ENCODE measurements around the gene UBE2D2. TPM values are rescaled to one million over a fixed set of nuclear protein-coding genes. Genes with fewer than 3 reads are reported as not detected.
"Not testable (repeated sequence)": the region's sequence is repeated elsewhere in the genome, so short reads cannot be mapped to it uniquely, and the experiment has no call there.

The UBE2D2 gene
- total RNA-seq, 1 experiment from 2014 or later: 75.7 TPM

- DNase-seq (ENCODE audit: low read depth): no peak
These were observed 11.8 kb upstream of the UBE2D2 start for GRCh38 chr5:139549162-139549894.

- DNase-seq (ENCODE audit: low read depth): not testable (repeated sequence)
These were observed 10.9 kb upstream of the UBE2D2 start for GRCh38 chr5:139550051-139550872.

DNA sequence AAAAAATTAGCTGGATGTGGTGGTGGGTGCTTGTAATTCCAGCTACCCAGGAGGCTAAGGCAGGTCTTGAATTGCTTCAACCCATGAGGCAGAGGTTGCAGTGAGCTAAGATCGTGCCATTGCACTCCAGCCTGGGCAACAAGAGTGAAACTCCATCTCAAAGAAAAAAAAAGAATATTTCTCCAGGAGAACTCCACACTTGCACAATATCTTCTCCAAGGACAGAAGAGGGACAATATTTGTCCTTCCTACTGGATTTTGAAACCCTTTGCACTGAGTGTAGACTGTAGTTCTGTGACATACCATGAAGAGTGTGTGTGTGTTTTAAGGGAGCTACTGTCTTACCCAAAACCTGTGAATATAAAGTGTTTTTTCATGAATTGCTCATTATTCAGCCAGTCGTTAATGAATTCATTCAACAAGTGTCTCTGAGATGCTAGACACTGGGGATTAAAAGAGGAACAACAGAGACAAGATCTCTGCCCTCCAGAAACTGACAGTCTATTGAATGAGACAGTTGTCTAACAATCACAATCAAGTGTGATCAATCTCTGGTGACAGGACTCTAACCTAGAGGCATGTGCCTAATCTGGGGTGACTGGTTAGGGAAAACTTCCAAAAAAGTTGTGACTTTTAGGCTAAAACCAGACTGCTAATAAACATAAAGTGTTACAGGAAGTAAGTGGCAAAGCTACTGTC lies 9.8 kb upstream of the UBE2D2 start:
- no peak for DNase-seq (ENCODE audit: low read depth)

DNA sequence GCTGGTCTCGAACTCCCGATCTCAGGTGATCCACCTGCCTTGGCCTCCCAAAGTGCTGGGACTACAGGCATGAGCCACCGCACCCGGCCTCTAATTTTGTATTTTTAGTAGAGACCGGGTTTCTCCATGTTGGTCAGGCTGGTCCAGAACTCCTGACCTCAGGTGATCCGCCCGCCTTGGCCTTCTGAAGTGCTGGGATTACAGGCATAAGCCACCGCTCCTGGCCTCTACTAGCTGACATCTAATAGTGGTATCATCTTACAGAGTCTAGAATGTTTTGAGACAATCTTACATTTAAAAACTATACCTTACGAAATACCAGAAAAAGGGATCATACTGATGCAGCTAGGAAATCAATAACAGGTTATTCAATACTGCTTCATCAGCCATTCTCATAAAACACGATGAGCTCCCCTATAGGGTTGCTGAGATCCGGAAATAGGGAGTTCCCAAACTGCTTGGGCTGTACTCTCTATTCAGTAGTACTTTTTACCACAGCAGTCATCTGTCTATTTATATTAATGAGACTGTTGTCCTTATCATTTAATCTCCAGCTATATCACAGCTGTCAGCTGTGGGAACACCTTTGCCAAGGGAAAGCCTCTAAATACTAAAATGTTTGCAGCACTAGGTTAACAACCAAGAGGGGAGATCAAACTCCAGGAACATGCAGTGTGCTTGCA lies 8.1 kb upstream of the UBE2D2 start:
- no peak for DNase-seq (ENCODE audit: low read depth)

DNA sequence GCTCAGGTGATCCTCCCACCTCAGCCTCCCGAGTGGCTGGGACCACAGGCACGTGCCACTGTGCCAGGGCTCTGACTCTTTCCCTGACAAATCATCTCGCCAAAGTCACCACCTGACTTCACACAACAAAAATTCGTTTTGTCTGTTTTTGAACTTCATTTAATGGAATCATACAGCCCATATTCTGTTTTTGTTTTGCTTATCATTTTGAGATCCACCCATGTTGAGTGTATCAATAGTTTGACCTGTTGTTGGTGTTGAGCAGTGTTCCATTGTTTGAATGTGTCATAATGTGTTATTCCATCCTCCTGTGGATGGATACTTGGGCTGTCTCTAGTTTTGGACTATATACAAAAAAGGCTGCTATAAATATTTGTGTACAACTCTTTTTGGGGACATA lies 6.9 kb upstream of the UBE2D2 start:
- DNase-seq (ENCODE audit: low read depth): no peak

GRCh38 chr5:139557811-139558210 lies 3.3 kb upstream of the UBE2D2 start:
- DNase-seq (ENCODE audit: low read depth): no peak

DNA sequence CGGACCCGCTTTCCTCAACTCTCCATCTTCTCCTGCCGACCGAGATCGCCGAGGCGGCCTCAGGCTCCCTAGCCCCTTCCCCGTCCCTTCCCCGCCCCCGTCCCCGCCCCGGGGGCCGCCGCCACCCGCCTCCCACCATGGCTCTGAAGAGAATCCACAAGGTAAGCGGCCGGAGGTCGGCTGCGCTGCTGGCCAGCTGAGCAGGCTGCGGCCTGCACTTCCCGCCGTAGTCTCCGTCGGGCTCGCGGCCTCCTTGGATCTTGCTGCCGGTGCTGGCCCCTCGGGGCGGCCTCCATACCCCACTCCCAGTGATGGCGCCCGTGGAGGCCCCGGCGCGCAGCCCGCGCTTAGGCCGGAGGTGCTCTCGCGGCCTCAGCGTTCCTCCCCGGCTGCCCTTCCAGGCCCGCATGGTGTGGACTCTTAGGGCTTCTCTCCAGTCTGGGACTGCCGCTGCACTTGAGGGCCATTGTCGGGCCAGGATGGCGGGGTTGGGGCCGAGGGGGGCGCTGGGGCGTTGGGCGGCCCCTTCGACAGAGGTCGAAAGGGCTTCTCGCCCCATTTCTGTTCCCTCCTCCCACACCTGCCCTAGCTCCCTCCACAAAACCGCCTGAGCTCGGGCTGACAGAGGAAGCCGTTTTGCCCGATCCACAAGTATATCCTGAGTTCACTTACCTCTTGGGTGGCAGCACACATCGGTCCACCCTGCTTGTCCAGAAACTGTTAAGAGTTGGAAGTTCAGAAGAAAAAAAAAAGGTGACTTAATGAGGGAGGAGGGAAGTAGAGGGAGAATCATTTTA lies 714 bp downstream of the UBE2D2 start:
- peak; percentile 21 for DNase-seq (ENCODE audit: low read depth)

- no peak for DNase-seq (ENCODE audit: low read depth)
These were observed 1.7 kb downstream of the UBE2D2 start for GRCh38 chr5:139562847-139563246.

- DNase-seq (ENCODE audit: low read depth): peak; percentile 25
These were observed 4.5 kb downstream of the UBE2D2 start for GRCh38 chr5:139565411-139566305.

- no peak for DNase-seq (ENCODE audit: low read depth)
These were observed 5.5 kb downstream of the UBE2D2 start for GRCh38 chr5:139566611-139567010.

GRCh38 chr5:139569270-139569955 lies 8.3 kb downstream of the UBE2D2 start:
- DNase-seq (ENCODE audit: low read depth): no peak

DNA sequence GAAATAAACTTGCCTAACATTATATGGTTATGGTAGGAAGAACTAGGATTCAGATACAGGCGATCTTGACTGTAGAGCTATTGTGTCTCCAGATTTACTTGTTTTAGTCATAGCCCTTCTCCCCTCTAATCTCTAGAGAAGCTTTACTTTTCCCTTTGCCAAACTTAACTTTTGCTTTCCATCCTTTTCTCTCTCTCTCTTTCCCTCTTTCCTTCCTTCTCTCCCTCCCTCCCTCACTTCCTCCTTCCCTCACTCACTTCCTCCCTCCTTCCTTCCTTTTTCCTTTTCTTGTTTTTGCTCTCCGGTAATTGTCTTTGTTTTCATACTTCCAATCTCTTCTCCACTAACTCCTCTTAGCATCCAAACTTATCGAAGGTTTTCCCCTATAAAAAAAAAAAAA lies 10.4 kb downstream of the UBE2D2 start:
- no peak for DNase-seq (ENCODE audit: low read depth)

DNA sequence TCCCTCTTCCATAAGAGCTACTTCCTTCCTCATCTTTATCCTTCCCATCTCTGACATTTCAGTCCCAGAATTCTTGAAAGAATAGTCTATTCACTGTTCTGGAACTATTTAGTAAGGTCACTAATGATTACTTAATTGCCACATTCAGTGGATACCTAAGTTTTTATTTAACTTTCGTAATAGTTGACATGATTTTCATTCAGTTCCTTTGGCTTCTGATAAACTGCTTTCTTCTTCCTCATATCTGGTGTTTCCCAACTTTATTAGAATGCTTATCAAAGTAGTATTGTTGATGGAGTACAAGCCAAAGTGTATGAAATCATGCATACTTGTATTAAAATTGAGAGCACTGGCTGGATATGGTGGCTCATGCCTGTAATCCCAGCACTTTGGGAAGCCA lies 10.8 kb downstream of the UBE2D2 start:
- no peak for DNase-seq (ENCODE audit: low read depth)

GRCh38 chr5:139574641-139575312 lies 13.6 kb downstream of the UBE2D2 start:
- DNase-seq (ENCODE audit: low read depth): peak; percentile 14

DNA sequence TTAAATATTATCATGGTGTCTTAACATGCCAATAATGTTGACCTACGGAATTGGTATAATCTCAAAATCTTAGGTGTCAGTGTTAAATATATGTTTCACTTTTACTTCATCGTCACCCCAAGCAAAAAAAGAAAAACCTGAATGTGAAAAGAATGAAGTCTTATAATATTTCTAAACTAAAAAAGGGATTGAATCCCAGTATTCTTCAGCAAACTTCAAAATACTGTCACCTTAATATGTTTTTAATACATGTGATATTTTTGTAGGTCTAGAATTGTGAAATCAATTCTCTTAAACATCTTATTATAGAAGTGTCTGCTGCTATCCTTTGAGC lies 14.1 kb downstream of the UBE2D2 start:
- no peak for DNase-seq (ENCODE audit: low read depth)

- no peak for DNase-seq (ENCODE audit: low read depth)
These were observed 14.6 kb downstream of the UBE2D2 start for GRCh38 chr5:139575751-139576150.

- no peak for DNase-seq (ENCODE audit: low read depth)
These were observed 16.7 kb downstream of the UBE2D2 start for GRCh38 chr5:139577689-139578290.

DNA sequence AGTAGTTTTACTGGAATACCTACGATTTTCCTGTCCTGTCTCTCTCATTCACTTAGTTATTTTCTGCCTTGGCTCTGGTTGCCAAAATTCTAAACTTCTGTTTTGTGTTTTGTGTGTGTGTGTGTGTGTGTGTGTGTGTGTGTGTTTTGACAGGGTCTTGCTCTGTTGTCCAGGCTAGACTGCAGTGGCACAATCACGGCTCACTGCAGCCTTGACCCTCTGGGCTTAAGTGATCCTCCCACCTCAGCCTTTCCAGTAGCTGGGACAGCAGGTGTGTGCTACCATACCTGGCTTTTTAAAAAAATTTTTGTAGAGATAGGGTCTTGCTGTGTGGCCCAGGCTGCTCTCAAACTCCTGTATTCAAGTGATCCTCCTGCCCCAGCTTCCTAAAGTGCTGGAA lies 17.2 kb downstream of the UBE2D2 start:
- DNase-seq (ENCODE audit: low read depth): no peak

GRCh38 chr5:139582181-139582580 lies 21.0 kb downstream of the UBE2D2 start:
- not testable (repeated sequence) for DNase-seq (ENCODE audit: low read depth)
